ENCODE results near the gene PCIF1. TPM values are rescaled to one million over a fixed set of nuclear protein-coding genes. Genes with fewer than 3 reads are reported as not detected.
A peak's percentile ranks its signal among the peaks of the same experiment; 100 is the strongest.

PCIF1 gene
- total RNA-seq, 2 experiments from 2014 or later, result 100 TPM

- ATAC-seq (ENCODE audit: poor library complexity), result no peak
- Histone ChIP-seq H3K27ac (ENCODE audit: low read depth in 1 of 2, low read length in 2 of 2) (no peak overlapping the region), H3K27me3 (ENCODE audit: control insufficient read depth in 1 of 2, insufficient read depth in 2 of 2, low read length in 2 of 2) (peaks cover 9 to 17% of the 10 kb centered on the region in 2 experiments), H3K36me3 (ENCODE audit: insufficient read depth, low read length) (no peaks in the 10 kb centered on the region), H3K4me3 (ENCODE audit: low read length) (peak overlapping the region; percentile 53), H3K4me1 (ENCODE audit: insufficient read depth, low read length) (peaks cover 23% of the 10 kb centered on the region), H3K9me3 (ENCODE audit: control insufficient read depth in 1 of 2, insufficient read depth in 1 of 2, low read length in 2 of 2) (no peaks in the 10 kb centered on the region)
- Mint-ChIP-seq H3K4me3 (no peak overlapping the region), H3K36me3 (ENCODE audit: low read depth) (no peaks in the 10 kb centered on the region), H3K9me3 (no peaks in the 10 kb centered on the region), H3K27me3 (peaks cover 22% of the 10 kb centered on the region), H3K4me1 (ENCODE audit: low read depth) (peaks cover 14% of the 10 kb centered on the region), H3K27ac (no peak overlapping the region)
- ChIA-PET POLR2A (interaction anchor here (1.2 to 1.7 kb wide), 2 partner anchors 25 to 27 kb away, joined by 4 to 5 read pairs; partner anchors contain the start of gene PCIF1), CTCF (interaction anchor here (1.0 to 1.6 kb wide), 3 partner anchors 59 to 111 kb away, joined by 3 read pairs; no protein-coding TSS in a partner anchor)
- DNase-seq, result peak in 1 of 14 experiments; percentile 18
- intact Hi-C loops (cut with DNase I, micrococcal nuclease), result loop anchor here in 1 of 2 experiments (2.0 kb wide), 1 partner anchor 23 kb away; no protein-coding TSS in a partner anchor
- TF ChIP-seq CTCF (IDR thresholded peaks at IDR 0.05), result no peak
These were observed 24.4 kb upstream of the PCIF1 start for GRCh38 chr20:45909817-45910669.

GRCh38 chr20:45910670-45911485 is 23.6 kb upstream of the PCIF1 start:
- Mint-ChIP-seq H3K4me3 (peak overlapping the region; percentile 79), H3K4me1 (ENCODE audit: low read depth) (peaks cover 14% of the 10 kb centered on the region), H3K27ac (no peak overlapping the region), H3K36me3 (ENCODE audit: low read depth) (no peaks in the 10 kb centered on the region), H3K9me3 (no peaks in the 10 kb centered on the region), H3K27me3 (peaks cover 24% of the 10 kb centered on the region)
- ATAC-seq (ENCODE audit: poor library complexity) (peak; percentile 88), DNase-seq (peak; percentile 64 to 92 (median 78))
- intact Hi-C loops (cut with DNase I, micrococcal nuclease), result loop anchor here in 1 of 2 experiments (2.0 kb wide), 1 partner anchor 22 kb away; no protein-coding TSS in a partner anchor
- Histone ChIP-seq H3K4me1 (ENCODE audit: insufficient read depth, low read length) (peaks cover 23% of the 10 kb centered on the region), H3K9me3 (ENCODE audit: control insufficient read depth in 1 of 2, insufficient read depth in 1 of 2, low read length in 2 of 2) (no peaks in the 10 kb centered on the region), H3K27me3 (ENCODE audit: control insufficient read depth in 1 of 2, insufficient read depth in 2 of 2, low read length in 2 of 2) (peaks cover 11 to 17% of the 10 kb centered on the region in 2 experiments), H3K4me3 (ENCODE audit: low read length) (peak overlapping the region; percentile 53), H3K27ac (ENCODE audit: low read depth in 1 of 2, low read length in 2 of 2) (no peak overlapping the region), H3K36me3 (ENCODE audit: insufficient read depth, low read length) (no peaks in the 10 kb centered on the region)
- TF ChIP-seq CTCF (IDR thresholded peaks at IDR 0.05), result no peak
- ChIA-PET POLR2A (interaction anchor here (1.2 to 1.3 kb wide), 2 partner anchors 26 to 30 kb away, joined by 4 read pairs; partner anchors contain the start of gene ZSWIM1), CTCF (interaction anchor here (1.3 to 1.6 kb wide), 2 partner anchors 60 to 112 kb away, joined by 3 read pairs; no protein-coding TSS in a partner anchor)

Data from CD4-positive, alpha-beta T cell (primary cell).